Sigmoid colon (tissue), 7 donors: ENCODE data around the gene EHD3. TPM values are rescaled to one million over a fixed set of nuclear protein-coding genes. Genes with fewer than 3 reads are reported as not detected.

Experiments used
- DNase-seq: peaks from one replicate; pipeline ENCODE4 v3.0.0-alpha.2; 2019
- H3K27ac ChIP-seq, 4 donors: fragments of 200-600 bp; sonication (generic); one replicate each; pipeline ENCODE4 v1.5.1; 2016 to 2019; ENCODE audit warnings: mild to moderate bottlenecking in 1 of 4
- H3K27me3 ChIP-seq, 3 donors: fragments of 200-600 bp; sonication (generic); one replicate each; pipeline ENCODE4 v1.5.1; 2019; ENCODE audit warnings: mild to moderate bottlenecking in 1 of 3
- H3K36me3 ChIP-seq, 4 donors: fragments of 200-600 bp; sonication (generic); one replicate each; pipeline ENCODE4 v1.5.1; 2016 to 2019
- H3K4me1 ChIP-seq, 4 donors: fragments of 200-600 bp; sonication (generic); one replicate each; pipeline ENCODE4 v1.5.1; 2017 to 2019
- H3K4me3 ChIP-seq, 4 donors: fragments of 200-600 bp; sonication (generic); one replicate each; pipeline ENCODE4 v1.5.1; 2017 to 2019; ENCODE audit warnings: mild to moderate bottlenecking in 2 of 4, moderate library complexity in 1 of 4
- H3K9me3 ChIP-seq, 4 donors: fragments of 200-600 bp in 3 of 4; sonication (generic) in 3 of 4; one replicate each; pipeline versions ENCODE4 v1.5.1 to v1.6.1; 2013 to 2019
- CTCF ChIP-seq, 4 experiments: fragments of 450-650 bp in 3 of 4; fragments of 200-600 bp in 1 of 4; IDR thresholded peaks; one replicate each; pipeline ENCODE4 v1.5.1; 2016 to 2019; ENCODE audit warnings: antibody characterized with exemption in 4 of 4, mild to moderate bottlenecking in 3 of 4, moderate library complexity in 2 of 4
- EP300 ChIP-seq, 4 donors: sonication (generic); formaldehyde crosslinking; IDR thresholded peaks; one replicate each; pipeline ENCODE4 v1.6.1; 2017; ENCODE audit warnings: antibody characterized with exemption in 4 of 4
- POLR2A ChIP-seq, 2 donors: fragments of 450-650 bp; IDR thresholded peaks; one replicate each; pipeline ENCODE4 v1.6.1; 2016; ENCODE audit warnings: antibody characterized with exemption in 2 of 2, mild to moderate bottlenecking in 2 of 2, moderate library complexity in 2 of 2
- POLR2AphosphoS5 ChIP-seq, 4 donors: sonication (generic); formaldehyde crosslinking; IDR thresholded peaks; one replicate each; pipeline ENCODE4 v1.6.1; 2017; ENCODE audit warnings: antibody characterized with exemption in 4 of 4
- WGBS, 2 donors: extraction: QIAGEN DNeasy Blood & Tissue Kit; methylation state at CpG; one replicate each; pipeline ENCODE4 v1.1.7; 2013; 5-methylcytosine and 5-hydroxymethylcytosine counted together
- intact Hi-C: fragments of 100-400 bp; cut with DNase I; formaldehyde crosslinking; loops from one replicate; pipeline ENCODE4 v1.15.1; 2023
- polyA plus RNA-seq, 3 donors: library from polyadenylated mRNA; stranded (reverse); fragments of 200-250 nt; gene quantifications; one replicate each; pipeline ENCODE4 v1.2.3, GENCODE V29; 2013
- total RNA-seq, 4 donors: library from RNA; depleted of rRNA; stranded (reverse); fragments of >200 nt; gene quantifications; one replicate each; pipeline ENCODE4 v1.1.0, GENCODE V29; 2016
- donor health status: healthy with polysubstance abuse.
- donor health status: Bipolar disorder and iron deficiency.
- donor health status: healthy.

Gene EHD3
- total and polyA plus RNA-seq, 7 donors, result 0.60 to 7.8 (median 3.7) TPM

GRCh38 chr2:31244101-31244500, 10.1 kb downstream of the EHD3 start:
- Histone ChIP-seq H3K9me3 (no peaks in the 10 kb centered on the region), H3K27ac (no peak overlapping the region), H3K4me1 (peaks cover 0 to 21% (median 5%) of the 10 kb centered on the region in 4 donors), H3K4me3 (no peak overlapping the region), H3K27me3 (no peaks in the 10 kb centered on the region), H3K36me3 (no peaks in the 10 kb centered on the region)
- no peak for TF ChIP-seq POLR2AphosphoS5 (IDR thresholded peaks at IDR 0.05)
- no peak for TF ChIP-seq CTCF (IDR thresholded peaks at IDR 0.05)
- no peak for TF ChIP-seq EP300 (IDR thresholded peaks at IDR 0.05)
- no peak for TF ChIP-seq POLR2A (IDR thresholded peaks at IDR 0.05)
- DNase-seq, result no peak
- intact Hi-C loops, result no loop called here
- WGBS, 2 donors, result 95% methylated on average over 10 of the region's 10 CpGs

GRCh38 chr2:31246184-31246852, 12.4 kb downstream of the EHD3 start:
- no peak for DNase-seq
- Histone ChIP-seq H3K4me1 (no peaks in the 10 kb centered on the region), H3K9me3 (no peaks in the 10 kb centered on the region), H3K27me3 (no peaks in the 10 kb centered on the region), H3K36me3 (no peaks in the 10 kb centered on the region), H3K27ac (no peak overlapping the region), H3K4me3 (no peak overlapping the region)
- no peak for TF ChIP-seq CTCF (IDR thresholded peaks at IDR 0.05)
- TF ChIP-seq POLR2A (IDR thresholded peaks at IDR 0.05), result no peak
- no peak for TF ChIP-seq POLR2AphosphoS5 (IDR thresholded peaks at IDR 0.05)
- TF ChIP-seq EP300 (IDR thresholded peaks at IDR 0.05), result no peak
- WGBS, 2 donors, result 87 to 93% methylated on average over 3 of the region's 3 CpGs
- intact Hi-C loops, result no loop called here

- no peak overlapping the region for H3K4me3 ChIP-seq
- intact Hi-C loops, result no loop called here
- H3K9me3 ChIP-seq, result no peaks in the 10 kb centered on the region
- no peaks in the 10 kb centered on the region for H3K36me3 ChIP-seq
- 88 to 89% methylated on average over 5 of the region's 5 CpGs for WGBS, 2 donors
- no peaks in the 10 kb centered on the region for H3K4me1 ChIP-seq
- DNase-seq, result no peak
- H3K27me3 ChIP-seq, result no peaks in the 10 kb centered on the region
- H3K27ac ChIP-seq, result no peak overlapping the region
- TF ChIP-seq POLR2A (IDR thresholded peaks at IDR 0.05) (no peak), CTCF (IDR thresholded peaks at IDR 0.05) (no peak), EP300 (IDR thresholded peaks at IDR 0.05) (no peak), POLR2AphosphoS5 (IDR thresholded peaks at IDR 0.05) (no peak)
Observed at GRCh38 chr2:31247711-31248110, 13.8 kb downstream of the EHD3 start.

GRCh38 chr2:31248139-31248538, 14.2 kb downstream of the EHD3 start:
- WGBS, 2 donors, result 89 to 93% methylated on average over 3 of the region's 3 CpGs
- no peak for TF ChIP-seq CTCF (IDR thresholded peaks at IDR 0.05)
- no peak for TF ChIP-seq POLR2A (IDR thresholded peaks at IDR 0.05)
- TF ChIP-seq POLR2AphosphoS5 (IDR thresholded peaks at IDR 0.05), result no peak
- no peak for TF ChIP-seq EP300 (IDR thresholded peaks at IDR 0.05)
- intact Hi-C loops, result no loop called here
- H3K36me3 ChIP-seq, result no peaks in the 10 kb centered on the region
- no peak overlapping the region for H3K27ac ChIP-seq
- no peak for DNase-seq
- no peaks in the 10 kb centered on the region for H3K9me3 ChIP-seq
- H3K27me3 ChIP-seq, result no peaks in the 10 kb centered on the region
- H3K4me3 ChIP-seq, result no peak overlapping the region
- H3K4me1 ChIP-seq, result no peaks in the 10 kb centered on the region
